Cardiac fibroblast (primary cell): ENCODE results near the gene PRR15L.

Experiments used
- DNase-seq, 2 donors: peaks; one replicate each; pipeline versions ENCODE4 v3.0.0 to v3.0.0-alpha.2; 2010; ENCODE audit warnings: low read depth in 2 of 2
- H3K4me3 ChIP-seq, 2 donors: replicated peaks in 1 of 2; 1 replicate in 1 of 2; 2 replicates in 1 of 2; pipeline ENCODE4 v1.5.1; 2011; ENCODE audit warnings: low read depth in 2 of 2, low read length in 2 of 2, mild to moderate bottlenecking in 2 of 2, moderate library complexity in 1 of 2
- TF ChIP-seq, protein P1 (sequence below): IDR thresholded peaks from one replicate; pipeline ENCODE4 v1.5.1; 2011; ENCODE audit warnings: low read depth, mild to moderate bottlenecking, low read length, inconsistent platforms

The PRR15L gene, protein sequence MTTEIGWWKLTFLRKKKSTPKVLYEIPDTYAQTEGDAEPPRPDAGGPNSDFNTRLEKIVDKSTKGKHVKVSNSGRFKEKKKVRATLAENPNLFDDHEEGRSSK

DNA sequence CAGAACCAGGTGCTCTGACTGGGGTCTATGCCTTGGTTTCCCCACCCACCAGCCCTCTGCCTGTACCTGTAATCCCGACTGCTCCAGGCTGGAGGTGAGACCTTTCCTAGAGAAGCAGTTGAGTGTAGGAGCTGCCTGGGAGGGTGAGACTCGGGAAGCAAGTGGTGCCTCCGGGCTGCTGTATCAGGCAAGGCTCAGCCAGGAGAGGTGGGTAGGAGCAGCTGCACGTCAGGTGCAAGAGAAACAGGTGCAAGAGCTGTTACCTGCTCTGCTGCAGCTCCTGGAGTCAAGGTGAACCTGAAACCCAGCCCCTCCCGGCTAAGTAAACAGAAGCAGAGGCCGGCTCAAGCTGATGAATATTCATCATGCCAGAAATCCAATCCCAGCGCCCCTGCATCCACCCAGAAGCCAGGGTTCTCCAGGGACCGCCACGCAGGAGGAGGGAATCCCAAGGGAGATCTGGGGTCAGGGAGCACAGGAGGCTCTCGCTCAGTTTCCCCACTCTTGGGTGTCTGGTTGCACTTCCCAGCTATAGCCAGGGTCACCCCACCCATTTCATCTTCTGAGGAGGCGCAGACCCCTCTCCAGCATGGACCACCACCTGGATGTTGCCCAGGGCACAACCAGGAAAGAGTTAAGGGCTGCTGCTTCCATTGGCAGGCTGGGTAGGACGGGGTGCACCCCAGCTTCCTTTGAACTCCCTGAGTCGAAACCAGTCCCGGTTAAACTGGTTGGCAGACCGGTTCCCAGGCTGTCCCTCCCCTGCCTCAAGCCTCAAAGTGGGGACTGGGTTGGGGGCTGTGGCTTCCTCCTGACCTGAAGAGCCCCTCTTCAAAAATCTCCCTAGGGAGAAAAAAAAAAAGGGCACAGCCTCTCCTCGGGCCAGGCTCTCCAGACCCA is at the start of gene PRR15L:
Gene PRR15L, minus strand, starts transcription at position 293 of the 900 bp plus-strand sequence. CDS start 4,649 bp downstream, outside the sequence.
- no peak for DNase-seq
- no peak within 1 kb of the TSS for H3K4me3 ChIP-seq
- TF ChIP-seq, protein P1, sequence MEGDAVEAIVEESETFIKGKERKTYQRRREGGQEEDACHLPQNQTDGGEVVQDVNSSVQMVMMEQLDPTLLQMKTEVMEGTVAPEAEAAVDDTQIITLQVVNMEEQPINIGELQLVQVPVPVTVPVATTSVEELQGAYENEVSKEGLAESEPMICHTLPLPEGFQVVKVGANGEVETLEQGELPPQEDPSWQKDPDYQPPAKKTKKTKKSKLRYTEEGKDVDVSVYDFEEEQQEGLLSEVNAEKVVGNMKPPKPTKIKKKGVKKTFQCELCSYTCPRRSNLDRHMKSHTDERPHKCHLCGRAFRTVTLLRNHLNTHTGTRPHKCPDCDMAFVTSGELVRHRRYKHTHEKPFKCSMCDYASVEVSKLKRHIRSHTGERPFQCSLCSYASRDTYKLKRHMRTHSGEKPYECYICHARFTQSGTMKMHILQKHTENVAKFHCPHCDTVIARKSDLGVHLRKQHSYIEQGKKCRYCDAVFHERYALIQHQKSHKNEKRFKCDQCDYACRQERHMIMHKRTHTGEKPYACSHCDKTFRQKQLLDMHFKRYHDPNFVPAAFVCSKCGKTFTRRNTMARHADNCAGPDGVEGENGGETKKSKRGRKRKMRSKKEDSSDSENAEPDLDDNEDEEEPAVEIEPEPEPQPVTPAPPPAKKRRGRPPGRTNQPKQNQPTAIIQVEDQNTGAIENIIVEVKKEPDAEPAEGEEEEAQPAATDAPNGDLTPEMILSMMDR: no peak

- TF ChIP-seq, protein P1: no peak
- H3K4me3 ChIP-seq: no peak overlapping the region
- no peak for DNase-seq
These were observed 49.4 kb upstream of the PRR15L start for GRCh38 chr17:48006936-48007709.

- no peak for DNase-seq
- H3K4me3 ChIP-seq: no peak overlapping the region
These were observed 47.3 kb upstream of the PRR15L start for GRCh38 chr17:48004983-48005382.

DNA sequence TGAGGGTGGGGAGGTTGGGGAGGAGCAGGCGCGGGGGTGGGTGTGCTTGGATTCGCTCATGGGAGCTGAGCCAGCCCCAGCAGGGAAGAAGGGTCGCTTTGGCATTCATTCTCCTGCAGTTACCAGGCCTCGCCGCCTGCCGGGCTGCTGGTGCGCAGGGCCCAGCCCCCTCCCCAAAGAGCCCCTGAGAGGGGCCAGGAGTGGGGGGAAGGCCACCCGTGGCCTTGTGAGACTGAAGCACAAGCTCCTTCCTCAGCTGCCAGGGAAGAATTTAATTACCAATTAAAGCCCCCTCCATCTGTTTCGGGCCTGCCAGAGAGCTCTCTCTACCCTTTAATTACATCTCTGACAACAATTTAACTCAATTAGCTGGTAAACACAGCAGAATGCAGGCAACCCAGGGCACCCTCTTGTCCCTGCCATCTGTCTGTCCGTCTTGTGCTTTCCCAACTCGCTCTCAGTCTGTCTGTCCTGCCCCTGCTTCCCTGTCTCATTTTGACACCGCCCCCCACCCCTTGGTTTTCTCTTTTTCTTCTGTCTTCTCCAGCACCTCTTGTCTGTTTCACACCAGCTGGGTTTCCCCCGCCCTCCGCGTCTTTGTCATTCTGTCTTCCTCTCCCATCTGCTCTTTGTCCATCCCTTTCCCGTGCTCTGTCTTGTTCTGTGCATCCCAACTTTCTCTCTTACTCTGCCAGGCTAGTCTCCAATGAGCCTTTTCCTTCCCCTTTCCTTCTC is 45.9 kb upstream of the PRR15L start:
- TF ChIP-seq, protein P1: no peak
- no peak overlapping the region for H3K4me3 ChIP-seq
- DNase-seq: no peak

More at GRCh38 chr17:48004983-48005382, 47.3 kb upstream of the PRR15L start:
- TF ChIP-seq, protein P1: no peak

GRCh38 chr17:48002916-48003416 is 45.3 kb upstream of the PRR15L start:
- no peak overlapping the region for H3K4me3 ChIP-seq
- TF ChIP-seq, protein P1: no peak
- no peak for DNase-seq
